Neuron (in vitro differentiated cells): ENCODE data around the gene WDR36.

Experiments used
- H2AFZ ChIP-seq: one replicate; pipeline ENCODE4 v1.6.1; 2013; ENCODE audit warnings: low read depth, mild to moderate bottlenecking, inconsistent platforms, low read length, moderate library complexity
- H3K27me3 ChIP-seq: one replicate; pipeline ENCODE4 v1.6.1; 2013; ENCODE audit warnings: low read length; ENCODE audit not compliant: insufficient read depth
- H3K36me3 ChIP-seq: one replicate; pipeline ENCODE4 v1.6.1; 2013; ENCODE audit warnings: low read length; ENCODE audit not compliant: insufficient read depth
- H3K4me1 ChIP-seq: one replicate; pipeline ENCODE4 v1.6.1; 2013; ENCODE audit warnings: low read length; ENCODE audit not compliant: insufficient read depth
- H3K4me3 ChIP-seq: 2 replicates; pipeline ENCODE4 v1.5.1; 2013; ENCODE audit warnings: mild to moderate bottlenecking, low read length, moderate library complexity
- H3K9me3 ChIP-seq: one replicate; pipeline ENCODE4 v1.6.1; 2013; ENCODE audit warnings: low read length

WDR36 gene

GRCh38 chr5:111153483-111153882 lies 61.3 kb downstream of the WDR36 start:
- no peaks in the 10 kb centered on the region for H3K36me3 ChIP-seq
- H3K4me3 ChIP-seq: no peak overlapping the region
- no peaks in the 10 kb centered on the region for H3K9me3 ChIP-seq
- H2AFZ ChIP-seq: no peak overlapping the region
- peaks cover 2% of the 10 kb centered on the region for H3K4me1 ChIP-seq
- no peaks in the 10 kb centered on the region for H3K27me3 ChIP-seq

- no peaks in the 10 kb centered on the region for H3K27me3 ChIP-seq
- peaks cover 2% of the 10 kb centered on the region for H3K4me1 ChIP-seq
- H3K4me3 ChIP-seq: no peak overlapping the region
- no peaks in the 10 kb centered on the region for H3K9me3 ChIP-seq
- H3K36me3 ChIP-seq: no peaks in the 10 kb centered on the region
- no peak overlapping the region for H2AFZ ChIP-seq
These were observed 61.8 kb downstream of the WDR36 start for GRCh38 chr5:111153945-111154344.

- Histone ChIP-seq H3K27me3 (no peaks in the 10 kb centered on the region), H3K4me1 (peaks cover 2% of the 10 kb centered on the region), H3K9me3 (no peaks in the 10 kb centered on the region), H3K36me3 (no peaks in the 10 kb centered on the region), H3K4me3 (no peak overlapping the region), H2AFZ (no peak overlapping the region)
These were observed 66.1 kb downstream of the WDR36 start for GRCh38 chr5:111158105-111158744.

GRCh38 chr5:111159845-111160244 lies 67.7 kb downstream of the WDR36 start:
- no peaks in the 10 kb centered on the region for H3K27me3 ChIP-seq
- H3K9me3 ChIP-seq: no peaks in the 10 kb centered on the region
- no peak overlapping the region for H3K4me3 ChIP-seq
- H2AFZ ChIP-seq: no peak overlapping the region
- H3K4me1 ChIP-seq: peaks cover 5% of the 10 kb centered on the region
- H3K36me3 ChIP-seq: no peaks in the 10 kb centered on the region

GRCh38 chr5:111163000-111163399 lies 70.9 kb downstream of the WDR36 start:
- Histone ChIP-seq H3K36me3 (no peaks in the 10 kb centered on the region), H3K4me1 (peaks cover 3% of the 10 kb centered on the region), H3K9me3 (no peaks in the 10 kb centered on the region), H2AFZ (no peak overlapping the region), H3K4me3 (no peak overlapping the region), H3K27me3 (no peaks in the 10 kb centered on the region)

- H3K9me3 ChIP-seq: no peaks in the 10 kb centered on the region
These were observed 72.9 kb downstream of the WDR36 start for GRCh38 chr5:111165058-111165457.

GRCh38 chr5:111167551-111167950 lies 75.4 kb downstream of the WDR36 start:
- Histone ChIP-seq H3K36me3 (no peaks in the 10 kb centered on the region), H3K27me3 (no peaks in the 10 kb centered on the region), H3K4me1 (peaks cover 3% of the 10 kb centered on the region), H2AFZ (no peak overlapping the region), H3K9me3 (no peaks in the 10 kb centered on the region), H3K4me3 (no peak overlapping the region)

More at GRCh38 chr5:111165058-111165457, 72.9 kb downstream of the WDR36 start:
- H2AFZ ChIP-seq: no peak overlapping the region
- H3K4me3 ChIP-seq: no peak overlapping the region
- H3K4me1 ChIP-seq: peaks cover 3% of the 10 kb centered on the region
- no peaks in the 10 kb centered on the region for H3K27me3 ChIP-seq
- H3K36me3 ChIP-seq: no peaks in the 10 kb centered on the region

- Histone ChIP-seq H3K9me3 (no peaks in the 10 kb centered on the region), H3K36me3 (no peaks in the 10 kb centered on the region), H3K4me3 (no peak overlapping the region), H3K4me1 (peaks cover 3% of the 10 kb centered on the region), H2AFZ (no peak overlapping the region), H3K27me3 (no peaks in the 10 kb centered on the region)
These were observed 76.5 kb downstream of the WDR36 start for GRCh38 chr5:111168608-111169007.

- no peak overlapping the region for H2AFZ ChIP-seq
- no peaks in the 10 kb centered on the region for H3K36me3 ChIP-seq
- H3K4me1 ChIP-seq: peaks cover under 1% of the 10 kb centered on the region
- no peaks in the 10 kb centered on the region for H3K9me3 ChIP-seq
- H3K4me3 ChIP-seq: no peak overlapping the region
- no peaks in the 10 kb centered on the region for H3K27me3 ChIP-seq
These were observed 77.1 kb downstream of the WDR36 start for GRCh38 chr5:111169269-111169668.

GRCh38 chr5:111170279-111170678 lies 78.1 kb downstream of the WDR36 start:
- Histone ChIP-seq H3K36me3 (no peaks in the 10 kb centered on the region), H3K27me3 (no peaks in the 10 kb centered on the region), H3K4me1 (no peaks in the 10 kb centered on the region), H3K9me3 (no peaks in the 10 kb centered on the region), H3K4me3 (no peak overlapping the region), H2AFZ (no peak overlapping the region)

- H3K4me3 ChIP-seq: no peak overlapping the region
- H3K4me1 ChIP-seq: no peaks in the 10 kb centered on the region
- H3K9me3 ChIP-seq: no peaks in the 10 kb centered on the region
- no peaks in the 10 kb centered on the region for H3K27me3 ChIP-seq
- no peaks in the 10 kb centered on the region for H3K36me3 ChIP-seq
- H2AFZ ChIP-seq: no peak overlapping the region
These were observed 80.4 kb downstream of the WDR36 start for GRCh38 chr5:111172504-111172903.

- no peaks in the 10 kb centered on the region for H3K36me3 ChIP-seq
- H3K4me3 ChIP-seq: no peak overlapping the region
- no peaks in the 10 kb centered on the region for H3K27me3 ChIP-seq
- no peak overlapping the region for H2AFZ ChIP-seq
- H3K9me3 ChIP-seq: no peaks in the 10 kb centered on the region
- no peaks in the 10 kb centered on the region for H3K4me1 ChIP-seq
These were observed 81.3 kb downstream of the WDR36 start for GRCh38 chr5:111173476-111173875.
